ENCODE results near the gene NISCH.

DNA sequence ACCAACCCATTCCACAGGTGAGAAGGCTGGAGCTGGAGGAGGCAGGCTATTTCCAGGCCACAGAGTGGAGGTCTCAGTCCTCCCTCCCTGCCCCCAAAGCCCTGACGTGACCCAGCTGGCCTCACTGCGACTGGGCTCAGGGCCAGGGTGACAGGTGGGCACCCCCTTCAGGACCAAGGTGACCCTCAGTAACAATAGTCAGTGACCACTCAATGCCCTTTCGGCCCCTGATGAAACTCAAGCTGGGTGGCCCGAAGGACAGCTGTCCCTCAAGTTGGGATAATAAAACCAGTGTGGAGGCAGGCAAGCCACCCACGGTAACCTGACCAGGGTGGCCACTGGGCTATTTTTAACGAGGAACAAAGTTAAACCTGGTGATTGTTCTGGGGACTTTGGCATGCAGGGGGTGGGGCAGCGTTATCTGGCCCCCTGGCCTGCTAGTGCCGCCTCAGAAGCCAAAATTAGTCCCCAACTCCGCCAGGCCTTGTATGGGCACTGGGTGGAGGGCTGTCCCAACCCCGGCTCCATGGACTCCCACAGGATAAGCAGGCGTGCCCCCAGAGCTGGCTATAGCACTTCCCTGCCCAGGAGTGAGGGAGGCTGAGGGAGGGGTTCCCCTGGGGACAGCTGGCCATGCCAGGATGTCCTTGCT is 2.7 kb upstream of the NISCH start:
- TF ChIP-seq, protein P1, sequence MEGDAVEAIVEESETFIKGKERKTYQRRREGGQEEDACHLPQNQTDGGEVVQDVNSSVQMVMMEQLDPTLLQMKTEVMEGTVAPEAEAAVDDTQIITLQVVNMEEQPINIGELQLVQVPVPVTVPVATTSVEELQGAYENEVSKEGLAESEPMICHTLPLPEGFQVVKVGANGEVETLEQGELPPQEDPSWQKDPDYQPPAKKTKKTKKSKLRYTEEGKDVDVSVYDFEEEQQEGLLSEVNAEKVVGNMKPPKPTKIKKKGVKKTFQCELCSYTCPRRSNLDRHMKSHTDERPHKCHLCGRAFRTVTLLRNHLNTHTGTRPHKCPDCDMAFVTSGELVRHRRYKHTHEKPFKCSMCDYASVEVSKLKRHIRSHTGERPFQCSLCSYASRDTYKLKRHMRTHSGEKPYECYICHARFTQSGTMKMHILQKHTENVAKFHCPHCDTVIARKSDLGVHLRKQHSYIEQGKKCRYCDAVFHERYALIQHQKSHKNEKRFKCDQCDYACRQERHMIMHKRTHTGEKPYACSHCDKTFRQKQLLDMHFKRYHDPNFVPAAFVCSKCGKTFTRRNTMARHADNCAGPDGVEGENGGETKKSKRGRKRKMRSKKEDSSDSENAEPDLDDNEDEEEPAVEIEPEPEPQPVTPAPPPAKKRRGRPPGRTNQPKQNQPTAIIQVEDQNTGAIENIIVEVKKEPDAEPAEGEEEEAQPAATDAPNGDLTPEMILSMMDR (IDR thresholded peaks at IDR 0.05) = no peak
- TF ChIP-seq EZH2phosphoT487 (IDR thresholded peaks at IDR 0.05) = no peak
